HepG2 (cell line): ENCODE data around the gene KCNF1. TPM values are rescaled to one million over a fixed set of nuclear protein-coding genes. Genes with fewer than 3 reads are reported as not detected.

Source experiments
- ATAC-seq: fragments of 200-7000 bp; cut with Tn5 transposase; 3 replicates; pipeline ENCODE4 v1.9.1; 2020; ENCODE audit warnings: mild to moderate bottlenecking, moderate library complexity
- BruUV-seq: library from RNA; stranded (reverse); fragments of 400-500 nt; replicated peaks from 2 replicates; lab custom pipeline; 2021; lab: Mats Ljungman, UMichigan
- CTCF ChIA-PET: fragments of 300-600 bp; formaldehyde crosslinking; extraction: SDS; loops from one replicate; lab custom pipeline; 2021; ENCODE audit warnings: low total read pairs, inconsistent platforms, low intra/inter-chr PET ratio; lab: Yijun Ruan, JAX
- POLR2A ChIA-PET: fragments of 350-600 bp; sonication (Branson Sonifier 250); formaldehyde crosslinking; loops from one replicate; lab custom pipeline; 2020; ENCODE audit warnings: antibody characterized with exemption, inconsistent platforms; lab: Yijun Ruan, JAX
- DNase-seq: peaks from one replicate; pipeline ENCODE4 v3.0.0-alpha.2; 2015; ENCODE audit warnings: low spot score
- FAIRE-seq: peaks from 3 replicates; lab custom pipeline; 2011; peaks lifted over from hg19 to GRCh38; lab: Jason Lieb, UNC
- H2AFZ ChIP-seq: one replicate; pipeline ENCODE4 v1.6.1; 2011; ENCODE audit warnings: low read length, inconsistent platforms
- H3K27ac ChIP-seq: fragments of 300-600 bp; 3 replicates; pipeline ENCODE4 v1.8.0; 2011; ENCODE audit warnings: mixed run types, mild to moderate bottlenecking, mixed read lengths, low read length, inconsistent platforms; ENCODE audit not compliant: insufficient read depth; ENCODE audit errors: extremely low read length
- H3K27me3 ChIP-seq, 2 experiments: fragments of 200-600 bp in 1 of 2; 2 replicates in 1 of 2; 3 replicates in 1 of 2; pipeline versions ENCODE4 v1.6.0 to v1.8.0; 2011; ENCODE audit warnings: low read length in 2 of 2, mild to moderate bottlenecking in 2 of 2, moderate library complexity in 2 of 2, inconsistent platforms in 1 of 2; ENCODE audit not compliant: insufficient read depth in 2 of 2, control insufficient read depth in 1 of 2
- H3K36me3 ChIP-seq, 2 experiments: fragments of 200-600 bp in 1 of 2; replicated peaks in 1 of 2; 2 replicates in 1 of 2; 3 replicates in 1 of 2; pipeline versions ENCODE4 v1.5.1 to v1.8.0; 2011; ENCODE audit warnings: low read length in 2 of 2, inconsistent platforms in 1 of 2; ENCODE audit not compliant: insufficient read depth in 2 of 2, control insufficient read depth in 1 of 2
- H3K4me1 ChIP-seq: 2 replicates; pipeline ENCODE4 v1.5.1; 2012; ENCODE audit warnings: low read length, inconsistent platforms; ENCODE audit not compliant: insufficient read depth
- H3K4me2 ChIP-seq: 2 replicates; pipeline ENCODE4 v1.6.0; 2011; ENCODE audit warnings: low read depth, low read length, inconsistent platforms
- H3K4me3 ChIP-seq, 3 experiments: fragments of 200-600 bp in 1 of 3; sonication (generic), shearing (Covaris generic) in 1 of 3; replicated peaks in 1 of 3; 2 replicates each; pipeline ENCODE4 v1.5.1; 2011 to 2016; ENCODE audit warnings: low read length in 3 of 3, inconsistent platforms in 2 of 3, low read depth in 2 of 3, mild to moderate bottlenecking in 2 of 3, control low read depth in 1 of 3, mixed read lengths in 1 of 3; ENCODE audit not compliant: insufficient read depth in 1 of 3
- H3K79me2 ChIP-seq: one replicate; pipeline ENCODE4 v1.6.1; 2011; ENCODE audit warnings: low read length, inconsistent platforms; ENCODE audit not compliant: insufficient read depth
- H3K9ac ChIP-seq: 2 replicates; pipeline ENCODE4 v1.6.0; 2011; ENCODE audit warnings: mild to moderate bottlenecking, low read depth, low read length, inconsistent platforms; ENCODE audit not compliant: insufficient read depth
- H3K9me3 ChIP-seq: 2 replicates; pipeline ENCODE4 v1.5.1; 2012; ENCODE audit warnings: mild to moderate bottlenecking, low read length
- H4K20me1 ChIP-seq: 2 replicates; pipeline ENCODE4 v1.6.0; 2011; ENCODE audit warnings: inconsistent platforms, mild to moderate bottlenecking, low read length, moderate library complexity; ENCODE audit not compliant: insufficient read depth
- ETV5 ChIP-seq: IDR thresholded peaks from 2 replicates; pipeline ENCODE4 v1.6.1; 2018; ENCODE audit warnings: missing biosample characterization, missing genetic modification reagents, inconsistent platforms, borderline replicate concordance
- GATA4 ChIP-seq: sonication (generic); IDR thresholded peaks from 2 replicates; pipeline ENCODE4 v1.6.1; 2016; ENCODE audit warnings: antibody characterized with exemption, low read depth, borderline replicate concordance
- KIAA2018 ChIP-seq: sonication (generic); formaldehyde crosslinking; IDR thresholded peaks from 2 replicates; pipeline ENCODE4 v1.5.0; 2020; ENCODE audit warnings: mild to moderate bottlenecking, missing genetic modification reagents, borderline replicate concordance
- TOE1 ChIP-seq: sonication (generic); formaldehyde crosslinking; IDR thresholded peaks from 2 replicates; pipeline ENCODE4 v1.4.0; 2020; ENCODE audit warnings: mild to moderate bottlenecking, missing genetic modification reagents
- ZBTB14 ChIP-seq: sonication (generic); formaldehyde crosslinking; IDR thresholded peaks from 2 replicates; pipeline ENCODE4 v1.4.0; 2020; ENCODE audit warnings: missing genetic modification reagents
- ZC3H13 ChIP-seq: sonication (generic); formaldehyde crosslinking; IDR thresholded peaks from 2 replicates; pipeline ENCODE4 v1.8.1; 2023; ENCODE audit warnings: mild to moderate bottlenecking, missing genetic modification reagents, moderate library complexity
- ZFP91 ChIP-seq: sonication (generic); formaldehyde crosslinking; IDR thresholded peaks from 2 replicates; pipeline ENCODE4 v1.9.0; 2022; ENCODE audit warnings: missing genetic modification reagents, mild to moderate bottlenecking, borderline replicate concordance
- ZNF224 ChIP-seq: sonication (generic); formaldehyde crosslinking; IDR thresholded peaks from 2 replicates; pipeline ENCODE4 v1.5.0; 2020; ENCODE audit warnings: mild to moderate bottlenecking, missing genetic modification reagents
- ZNF329 ChIP-seq: sonication (generic); formaldehyde crosslinking; IDR thresholded peaks from 2 replicates; pipeline ENCODE4 v1.9.0; 2021; ENCODE audit warnings: low read depth, mild to moderate bottlenecking, missing genetic modification reagents
- ZNF441 ChIP-seq: sonication (generic); formaldehyde crosslinking; IDR thresholded peaks from 2 replicates; pipeline ENCODE4 v1.7.0; 2021; ENCODE audit warnings: missing genetic modification reagents, borderline replicate concordance
- WGBS: methylation state at CpG from one replicate; pipeline ENCODE4 v1.1.6; 2017; ENCODE audit warnings: low lambda C conversion rate; 5-methylcytosine and 5-hydroxymethylcytosine counted together
- in situ Hi-C: cut with HindIII; loops from 2 replicates; pipeline ENCODE4 v1.10.0; 2017; ENCODE audit warnings: low pct_unique_long_range_greater_than_20kb; ENCODE audit not compliant: extremely low pct_ligation_motif_present
- intact Hi-C: fragments of 100-400 bp; cut with micrococcal nuclease; formaldehyde crosslinking; loops from one replicate; pipeline ENCODE4 v1.10.0; 2022; ENCODE audit not compliant: unreplicated experiment
- polyA plus RNA-seq, 8 experiments: library from polyadenylated mRNA; depleted of rRNA in 3 of 8; stranded (reverse) in 7 of 8; unstranded in 1 of 8; fragments of >200 nt; fragmentation: Illumina TruSeq in 4 of 8; extraction: Trizol in 4 of 8; gene quantifications; 2 replicates each; pipeline versions ENCODE4 v1.2.1 to v1.2.3, GENCODE V29; 2011 to 2016; ENCODE audit warnings: low read depth in 4 of 8, missing spikeins in 1 of 8, mixed read lengths in 1 of 8; ENCODE audit not compliant: insufficient read depth in 1 of 8
- total RNA-seq, 5 experiments: library from RNA; depleted of rRNA; stranded (reverse); fragments of >200 nt; fragmentation: Illumina TruSeq; extraction: Trizol; gene quantifications; 2 replicates each; pipeline ENCODE4 v1.2.3, GENCODE V29; 2016; ENCODE audit warnings: low read depth in 1 of 5

KCNF1 gene
- total and polyA plus RNA-seq, 2 of the 13 experiments (the other 11 are each of a cell fraction or from before 2014, with no cell fraction given): 0.09 to 0.12 TPM

- Histone ChIP-seq H3K9ac (no peak overlapping the region), H3K4me2 (no peak overlapping the region), H2AFZ (no peak overlapping the region), H3K27ac (no peak overlapping the region), H3K27me3 (peaks cover 0 to 25% of the 10 kb centered on the region in 2 experiments; a peak in 2 of 5 replicates), H3K4me1 (no peaks in the 10 kb centered on the region), H3K79me2 (no peaks in the 10 kb centered on the region), H4K20me1 (no peaks in the 10 kb centered on the region), H3K36me3 (no peaks in the 10 kb centered on the region), H3K9me3 (no peaks in the 10 kb centered on the region), H3K4me3 (no peak overlapping the region)
- no TSS peak for BruUV-seq
- in situ Hi-C loops: no loop called here
- DNase-seq: no peak
- POLR2A ChIA-PET: no interaction called here
- FAIRE-seq: no peak
- CTCF ChIA-PET: no interaction called here
- no peak for ATAC-seq
- WGBS: 27% methylated on average over 5 of the region's 5 CpGs
- intact Hi-C loops: loop anchor here (10.0 kb wide), 1 partner anchor 1028 kb away; no protein-coding TSS in a partner anchor
- no peak for TF ChIP-seq GATA4
- no peak for TF ChIP-seq ZC3H13 (CRISPR knock-in tag)
- TF ChIP-seq ETV5 (CRISPR knock-in tag): no peak
- no peak for TF ChIP-seq ZFP91 (CRISPR knock-in tag)
- no peak for TF ChIP-seq ZNF329 (CRISPR knock-in tag)
- no peak for TF ChIP-seq ZNF441 (CRISPR knock-in tag)
- TF ChIP-seq TOE1 (CRISPR knock-in tag): no peak
- no peak for TF ChIP-seq ZNF224
- no peak for TF ChIP-seq KIAA2018
- no peak for TF ChIP-seq ZBTB14 (CRISPR knock-in tag)
Measured at GRCh38 chr2:10892796-10893350, 18.9 kb upstream of the KCNF1 start.
